ENCODE data around the gene SHC1.

DNA sequence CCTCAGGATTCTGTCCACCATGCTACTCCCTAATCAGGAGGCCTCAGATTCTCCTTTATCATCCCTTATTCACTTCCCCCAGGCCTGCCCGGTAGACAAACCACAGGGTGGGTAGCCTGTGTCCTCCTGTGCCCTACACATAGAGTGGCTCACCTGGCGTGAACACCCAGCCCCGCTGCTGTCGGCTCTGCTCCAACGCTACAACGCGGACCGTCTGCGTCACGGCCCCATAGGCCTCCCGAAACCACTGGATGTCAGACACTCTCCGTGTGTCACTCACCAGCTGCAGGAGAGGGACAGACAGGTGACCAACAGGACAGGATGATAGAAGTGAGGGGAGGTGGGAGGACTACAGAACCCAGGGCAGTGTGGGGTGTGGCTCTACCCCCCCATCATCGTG is 44.3 kb downstream of the SHC1 start:
- TF ChIP-seq, protein P1, sequence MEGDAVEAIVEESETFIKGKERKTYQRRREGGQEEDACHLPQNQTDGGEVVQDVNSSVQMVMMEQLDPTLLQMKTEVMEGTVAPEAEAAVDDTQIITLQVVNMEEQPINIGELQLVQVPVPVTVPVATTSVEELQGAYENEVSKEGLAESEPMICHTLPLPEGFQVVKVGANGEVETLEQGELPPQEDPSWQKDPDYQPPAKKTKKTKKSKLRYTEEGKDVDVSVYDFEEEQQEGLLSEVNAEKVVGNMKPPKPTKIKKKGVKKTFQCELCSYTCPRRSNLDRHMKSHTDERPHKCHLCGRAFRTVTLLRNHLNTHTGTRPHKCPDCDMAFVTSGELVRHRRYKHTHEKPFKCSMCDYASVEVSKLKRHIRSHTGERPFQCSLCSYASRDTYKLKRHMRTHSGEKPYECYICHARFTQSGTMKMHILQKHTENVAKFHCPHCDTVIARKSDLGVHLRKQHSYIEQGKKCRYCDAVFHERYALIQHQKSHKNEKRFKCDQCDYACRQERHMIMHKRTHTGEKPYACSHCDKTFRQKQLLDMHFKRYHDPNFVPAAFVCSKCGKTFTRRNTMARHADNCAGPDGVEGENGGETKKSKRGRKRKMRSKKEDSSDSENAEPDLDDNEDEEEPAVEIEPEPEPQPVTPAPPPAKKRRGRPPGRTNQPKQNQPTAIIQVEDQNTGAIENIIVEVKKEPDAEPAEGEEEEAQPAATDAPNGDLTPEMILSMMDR (IDR thresholded peaks at IDR 0.05): no peak
- TF ChIP-seq GABPA (IDR thresholded peaks at IDR 0.05; ENCODE audit: low read depth): no peak
- TF ChIP-seq SIN3A (IDR thresholded peaks at IDR 0.05; ENCODE audit: borderline replicate concordance, low read depth, low read length): no peak
- TF ChIP-seq, protein P2, sequence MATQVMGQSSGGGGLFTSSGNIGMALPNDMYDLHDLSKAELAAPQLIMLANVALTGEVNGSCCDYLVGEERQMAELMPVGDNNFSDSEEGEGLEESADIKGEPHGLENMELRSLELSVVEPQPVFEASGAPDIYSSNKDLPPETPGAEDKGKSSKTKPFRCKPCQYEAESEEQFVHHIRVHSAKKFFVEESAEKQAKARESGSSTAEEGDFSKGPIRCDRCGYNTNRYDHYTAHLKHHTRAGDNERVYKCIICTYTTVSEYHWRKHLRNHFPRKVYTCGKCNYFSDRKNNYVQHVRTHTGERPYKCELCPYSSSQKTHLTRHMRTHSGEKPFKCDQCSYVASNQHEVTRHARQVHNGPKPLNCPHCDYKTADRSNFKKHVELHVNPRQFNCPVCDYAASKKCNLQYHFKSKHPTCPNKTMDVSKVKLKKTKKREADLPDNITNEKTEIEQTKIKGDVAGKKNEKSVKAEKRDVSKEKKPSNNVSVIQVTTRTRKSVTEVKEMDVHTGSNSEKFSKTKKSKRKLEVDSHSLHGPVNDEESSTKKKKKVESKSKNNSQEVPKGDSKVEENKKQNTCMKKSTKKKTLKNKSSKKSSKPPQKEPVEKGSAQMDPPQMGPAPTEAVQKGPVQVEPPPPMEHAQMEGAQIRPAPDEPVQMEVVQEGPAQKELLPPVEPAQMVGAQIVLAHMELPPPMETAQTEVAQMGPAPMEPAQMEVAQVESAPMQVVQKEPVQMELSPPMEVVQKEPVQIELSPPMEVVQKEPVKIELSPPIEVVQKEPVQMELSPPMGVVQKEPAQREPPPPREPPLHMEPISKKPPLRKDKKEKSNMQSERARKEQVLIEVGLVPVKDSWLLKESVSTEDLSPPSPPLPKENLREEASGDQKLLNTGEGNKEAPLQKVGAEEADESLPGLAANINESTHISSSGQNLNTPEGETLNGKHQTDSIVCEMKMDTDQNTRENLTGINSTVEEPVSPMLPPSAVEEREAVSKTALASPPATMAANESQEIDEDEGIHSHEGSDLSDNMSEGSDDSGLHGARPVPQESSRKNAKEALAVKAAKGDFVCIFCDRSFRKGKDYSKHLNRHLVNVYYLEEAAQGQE (IDR thresholded peaks at IDR 0.05; ENCODE audit: low read depth, low read length): no peak
- TF ChIP-seq JUND (IDR thresholded peaks at IDR 0.05): no peak
- TF ChIP-seq, protein P3, sequence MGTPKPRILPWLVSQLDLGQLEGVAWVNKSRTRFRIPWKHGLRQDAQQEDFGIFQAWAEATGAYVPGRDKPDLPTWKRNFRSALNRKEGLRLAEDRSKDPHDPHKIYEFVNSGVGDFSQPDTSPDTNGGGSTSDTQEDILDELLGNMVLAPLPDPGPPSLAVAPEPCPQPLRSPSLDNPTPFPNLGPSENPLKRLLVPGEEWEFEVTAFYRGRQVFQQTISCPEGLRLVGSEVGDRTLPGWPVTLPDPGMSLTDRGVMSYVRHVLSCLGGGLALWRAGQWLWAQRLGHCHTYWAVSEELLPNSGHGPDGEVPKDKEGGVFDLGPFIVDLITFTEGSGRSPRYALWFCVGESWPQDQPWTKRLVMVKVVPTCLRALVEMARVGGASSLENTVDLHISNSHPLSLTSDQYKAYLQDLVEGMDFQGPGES (IDR thresholded peaks at IDR 0.05; ENCODE audit: low read depth, low read length): no peak
- no peak for TF ChIP-seq TEAD4 (IDR thresholded peaks at IDR 0.05; ENCODE audit: borderline replicate concordance, insufficient read depth)
- TF ChIP-seq RFX5 (IDR thresholded peaks at IDR 0.05; ENCODE audit: low read length): no peak
- no peak for TF ChIP-seq USF2 (IDR thresholded peaks at IDR 0.05; ENCODE audit: borderline replicate concordance, low read depth, low read length)

Measured in SK-N-SH (cell line).